Endothelial cell of umbilical vein (primary cell): ENCODE data around the gene PSD4. TPM values are rescaled to one million over a fixed set of nuclear protein-coding genes. Genes with fewer than 3 reads are reported as not detected.

Experiments
- BruUV-seq: library from RNA; stranded (reverse); fragments of 400-500 nt; replicated peaks from 2 replicates; lab custom pipeline; 2021; lab: Mats Ljungman, UMichigan
- CTCF ChIA-PET: fragments of 300-600, 350-600 bp; sonication (Branson Sonifier 250); formaldehyde crosslinking; loops from one replicate; lab custom pipeline; 2021; ENCODE audit warnings: antibody characterized with exemption, inconsistent platforms; lab: Charles Lee
- POLR2A ChIA-PET: fragments of 300-600, 350-600 bp; sonication (Branson Sonifier 250); formaldehyde crosslinking; loops from one replicate; lab custom pipeline; 2021; ENCODE audit warnings: antibody characterized with exemption, inconsistent platforms; lab: Charles Lee
- DNase-seq: peaks from one replicate; pipeline ENCODE4 v3.0.0-alpha.2; 2011; ENCODE audit warnings: low read depth, low spot score
- FAIRE-seq: peaks from 2 replicates; lab custom pipeline; 2011; peaks lifted over from hg19 to GRCh38; lab: Jason Lieb, UNC
- H2AFZ ChIP-seq: 2 replicates; pipeline ENCODE4 v1.6.0; 2012; ENCODE audit warnings: low read depth, low read length, control low read depth, inconsistent platforms
- H3K27ac ChIP-seq: 2 replicates; pipeline ENCODE4 v1.5.1; 2011; ENCODE audit warnings: low read depth, mild to moderate bottlenecking, control low read depth, low read length, moderate library complexity; ENCODE audit not compliant: insufficient read depth
- H3K27me3 ChIP-seq, 2 experiments: 2 replicates each; pipeline versions ENCODE4 v1.6.0 to v1.6.1; 2011; ENCODE audit warnings: low read length in 2 of 2, mixed read lengths in 1 of 2; ENCODE audit not compliant: control insufficient read depth in 2 of 2, insufficient read depth in 2 of 2
- H3K36me3 ChIP-seq, 2 experiments: 2 replicates in 1 of 2; 3 replicates in 1 of 2; pipeline ENCODE4 v1.5.1; 2011; ENCODE audit warnings: low read length in 2 of 2, mild to moderate bottlenecking in 1 of 2, moderate library complexity in 1 of 2; ENCODE audit not compliant: control insufficient read depth in 2 of 2, insufficient read depth in 2 of 2; ENCODE audit errors: extremely low read depth in 1 of 2
- H3K4me1 ChIP-seq: 3 replicates; pipeline ENCODE4 v1.5.1; 2011; ENCODE audit warnings: mild to moderate bottlenecking, low read length; ENCODE audit not compliant: control insufficient read depth, insufficient read depth; ENCODE audit errors: extremely low read depth
- H3K4me2 ChIP-seq: 2 replicates; pipeline ENCODE4 v1.6.1; 2011; ENCODE audit warnings: low read length, control low read depth, mixed read lengths; ENCODE audit not compliant: insufficient read depth
- H3K4me3 ChIP-seq, 3 experiments: fragments of 200-600 bp in 1 of 3; sonication (generic), shearing (Covaris generic) in 1 of 3; replicated peaks in 1 of 3; 2 replicates each; pipeline ENCODE4 v1.5.1; 2011 to 2016; ENCODE audit warnings: control low read depth in 3 of 3, low read length in 3 of 3, mild to moderate bottlenecking in 2 of 3, inconsistent platforms in 1 of 3, low read depth in 1 of 3, moderate library complexity in 1 of 3; ENCODE audit not compliant: insufficient read depth in 1 of 3
- H3K79me2 ChIP-seq: 2 replicates; pipeline ENCODE4 v1.6.0; 2012; ENCODE audit warnings: low read length, inconsistent platforms; ENCODE audit not compliant: control insufficient read depth, insufficient read depth
- H3K9ac ChIP-seq: replicated peaks from 2 replicates; pipeline ENCODE3; 2011; ENCODE audit warnings: low read length, control low read depth; ENCODE audit not compliant: insufficient read depth; ENCODE audit errors: extremely low read depth
- H3K9me1 ChIP-seq: replicated peaks from 3 replicates; pipeline ENCODE4 v1.6.0; 2011; ENCODE audit warnings: mild to moderate bottlenecking, low read length; ENCODE audit not compliant: control insufficient read depth, insufficient read depth; ENCODE audit errors: extremely low read depth
- H3K9me3 ChIP-seq: replicated peaks from 2 replicates; pipeline ENCODE4 v1.5.1; 2012; ENCODE audit warnings: low read length, inconsistent platforms; ENCODE audit not compliant: control insufficient read depth, insufficient read depth
- H4K20me1 ChIP-seq: replicated peaks from 2 replicates; pipeline ENCODE3; 2011; ENCODE audit warnings: mild to moderate bottlenecking, low read length; ENCODE audit not compliant: control insufficient read depth, insufficient read depth; ENCODE audit errors: extremely low read depth
- POLR2A ChIP-seq: IDR thresholded peaks from 2 replicates; pipeline ENCODE4 v1.6.1; 2012; ENCODE audit warnings: low read depth, mild to moderate bottlenecking, control low read depth, low read length
- dilution Hi-C: fragments of 300-500 bp; cut with MboI; formaldehyde crosslinking; loops from one replicate; pipeline ENCODE4 v1.15.0; 2019; ENCODE audit warnings: low sequenced_read_pairs; ENCODE audit not compliant: extremely low pct_ligation_motif_present
- intact Hi-C: fragments of 100-400 bp; cut with micrococcal nuclease; formaldehyde crosslinking; loops from one replicate; pipeline ENCODE4 v1.10.0; 2022
- polyA plus RNA-seq, 4 experiments: library from polyadenylated mRNA; depleted of rRNA in 3 of 4; stranded (reverse) in 3 of 4; unstranded in 1 of 4; fragments of >200 nt; gene quantifications; 2 replicates each; pipeline versions ENCODE4 v1.2.1 to v1.2.3, GENCODE V29; 2011 to 2012; ENCODE audit warnings: missing spikeins in 1 of 4
- total RNA-seq: library from RNA; stranded (reverse); gene quantifications from 2 replicates; pipeline ENCODE4 v1.2.3, GENCODE V29; 2021
- TF ChIP-seq, protein P1 (sequence below): IDR thresholded peaks from 2 replicates; pipeline ENCODE4 v1.6.1; 2011; ENCODE audit not compliant: insufficient read depth, insufficient read length

The PSD4 gene
- total and polyA plus RNA-seq, 2 donors (not counting 3 experiments of a cell fraction or from before 2014, with no cell fraction given): 0.01 to 0.24 TPM

DNA sequence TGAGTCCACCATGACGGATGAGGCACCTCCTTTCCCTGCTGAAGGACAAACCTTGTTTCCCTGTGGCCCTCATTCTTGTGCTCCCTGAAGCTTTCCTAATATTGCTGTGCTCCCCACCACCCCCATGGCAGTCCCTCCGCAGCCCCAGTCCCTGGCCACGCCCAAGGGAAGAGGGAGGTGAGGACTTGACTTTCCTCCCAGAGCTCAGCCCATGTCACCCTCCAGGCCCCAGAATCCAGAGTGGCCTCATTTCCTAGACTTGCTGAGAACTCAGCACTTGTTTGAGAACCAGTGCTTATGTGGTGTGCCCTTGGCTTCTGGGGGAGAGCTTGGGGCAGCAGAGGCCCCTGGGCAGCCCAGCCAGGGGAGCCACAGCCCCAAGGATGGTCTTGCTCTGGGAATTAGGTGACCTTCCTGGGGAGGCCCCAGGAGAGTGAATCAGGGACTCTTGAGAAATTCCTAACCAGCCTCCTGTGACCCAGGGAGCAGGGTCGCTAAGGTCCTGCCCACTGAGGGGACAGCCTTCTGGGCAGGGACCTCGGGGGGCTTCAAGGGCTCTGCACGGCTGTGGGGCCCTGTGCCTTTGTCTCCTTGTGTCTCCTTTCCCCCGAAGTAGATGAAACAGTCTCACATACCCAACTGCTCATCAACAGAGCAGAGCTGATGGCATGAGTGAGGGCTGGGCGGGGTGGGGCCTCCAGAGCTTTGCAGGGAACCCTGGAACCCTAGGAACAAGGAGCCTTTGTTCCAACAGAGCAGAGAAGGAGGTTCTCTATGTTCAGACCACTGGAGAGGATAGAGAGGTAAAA is 27.9 kb downstream of the PSD4 start:
- H3K9me1 ChIP-seq: no peaks in the 10 kb centered on the region
- peaks cover 0 to under 1% of the 10 kb centered on the region in 2 experiments for H3K27me3 ChIP-seq
- H3K36me3 ChIP-seq: no peaks in the 10 kb centered on the region
- intact Hi-C loops: no loop called here
- ChIA-PET CTCF (interaction anchor here (1.0 to 20.2 kb wide), 7 partner anchors 13 to 189 kb away, joined by 4 to 310 read pairs (median 44); no protein-coding TSS in a partner anchor), POLR2A (no interaction called here)
- BruUV-seq: no TSS peak
- no peak overlapping the region for H3K4me3 ChIP-seq
- H2AFZ ChIP-seq: no peak overlapping the region
- no peak for FAIRE-seq
- TF ChIP-seq POLR2A: no peak
- H3K4me1 ChIP-seq: peaks cover 6% of the 10 kb centered on the region
- no peak overlapping the region for H3K9ac ChIP-seq
- H4K20me1 ChIP-seq: no peaks in the 10 kb centered on the region
- no peaks in the 10 kb centered on the region for H3K79me2 ChIP-seq
- H3K9me3 ChIP-seq: no peaks in the 10 kb centered on the region
- dilution Hi-C loops: no loop called here
- DNase-seq: no peak
- no peak overlapping the region for H3K27ac ChIP-seq
- H3K4me2 ChIP-seq: no peak overlapping the region

DNA sequence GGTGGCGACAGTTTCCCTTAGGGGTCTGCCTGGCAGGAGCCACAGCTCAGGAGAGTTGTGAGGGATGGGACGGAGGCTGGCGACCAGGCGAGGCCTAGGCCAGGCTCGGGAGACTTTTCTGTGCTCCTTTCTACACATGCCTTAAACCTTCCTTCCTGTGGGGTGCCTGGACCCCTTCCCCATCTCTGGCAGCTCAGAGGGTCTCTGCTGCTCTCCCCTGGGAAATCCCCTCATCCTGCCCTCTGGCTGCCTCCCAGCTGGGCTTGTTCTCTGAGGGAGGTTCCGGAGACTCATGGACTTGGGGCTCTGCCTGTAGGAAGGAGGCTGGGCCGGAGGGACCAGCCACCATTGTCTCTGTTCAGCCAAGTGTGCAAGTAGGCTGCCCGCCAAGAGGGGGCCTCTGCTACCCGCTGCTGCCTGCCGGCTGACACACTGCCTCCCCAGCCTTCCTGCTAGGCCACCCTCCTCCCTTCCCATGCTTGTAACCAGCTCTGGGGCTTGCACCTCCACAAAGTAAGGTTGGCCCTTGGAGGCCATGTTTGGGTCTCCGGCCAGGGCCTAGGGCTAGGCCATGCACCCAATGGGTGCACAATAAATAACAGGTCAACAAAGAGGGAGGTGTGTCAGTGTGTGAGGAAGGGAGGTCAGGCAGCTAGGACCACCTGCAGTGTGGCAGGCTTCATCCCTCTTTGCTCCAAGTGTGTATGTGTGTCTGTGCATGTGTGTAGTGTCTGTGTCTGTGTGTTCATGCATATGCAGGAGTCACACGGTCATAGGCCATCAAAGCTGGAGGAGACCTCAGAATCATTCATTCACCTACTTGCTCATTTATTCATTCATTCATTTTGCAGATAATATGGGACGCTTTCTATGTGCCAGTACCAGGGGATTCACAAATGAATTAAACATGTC is 28.8 kb downstream of the PSD4 start:
- Histone ChIP-seq H3K27me3 (no peaks in the 10 kb centered on the region), H4K20me1 (no peaks in the 10 kb centered on the region), H3K27ac (no peak overlapping the region), H3K79me2 (no peaks in the 10 kb centered on the region), H3K36me3 (no peaks in the 10 kb centered on the region), H3K9ac (no peak overlapping the region), H2AFZ (no peak overlapping the region), H3K4me3 (no peak overlapping the region), H3K4me2 (no peak overlapping the region), H3K9me1 (no peaks in the 10 kb centered on the region), H3K4me1 (peaks cover 6% of the 10 kb centered on the region), H3K9me3 (no peaks in the 10 kb centered on the region)
- FAIRE-seq: no peak
- ChIA-PET CTCF (interaction anchor here (0.9 to 20.2 kb wide), 11 partner anchors 8 to 188 kb away, joined by 3 to 310 read pairs (median 37); no protein-coding TSS in a partner anchor), POLR2A (no interaction called here)
- BruUV-seq: no TSS peak
- DNase-seq: no peak
- dilution Hi-C loops: no loop called here
- intact Hi-C loops: no loop called here
- TF ChIP-seq, protein P1, sequence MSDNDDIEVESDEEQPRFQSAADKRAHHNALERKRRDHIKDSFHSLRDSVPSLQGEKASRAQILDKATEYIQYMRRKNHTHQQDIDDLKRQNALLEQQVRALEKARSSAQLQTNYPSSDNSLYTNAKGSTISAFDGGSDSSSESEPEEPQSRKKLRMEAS: no peak
